Stimulated activated CD8-positive, alpha-beta memory T cell treated with anti-CD3 and anti-CD28 coated beads, Interleukin-2, amount 100 ng/mL, for 48 hours (primary cell): Measurements from ENCODE around the gene PITPNC1.

Source experiments
- DNase-seq, 2 donors: peaks; one replicate each; pipeline ENCODE4 v3.0.0-alpha.2; 2020; ENCODE audit warnings: low read depth in 2 of 2

PITPNC1 gene

DNA sequence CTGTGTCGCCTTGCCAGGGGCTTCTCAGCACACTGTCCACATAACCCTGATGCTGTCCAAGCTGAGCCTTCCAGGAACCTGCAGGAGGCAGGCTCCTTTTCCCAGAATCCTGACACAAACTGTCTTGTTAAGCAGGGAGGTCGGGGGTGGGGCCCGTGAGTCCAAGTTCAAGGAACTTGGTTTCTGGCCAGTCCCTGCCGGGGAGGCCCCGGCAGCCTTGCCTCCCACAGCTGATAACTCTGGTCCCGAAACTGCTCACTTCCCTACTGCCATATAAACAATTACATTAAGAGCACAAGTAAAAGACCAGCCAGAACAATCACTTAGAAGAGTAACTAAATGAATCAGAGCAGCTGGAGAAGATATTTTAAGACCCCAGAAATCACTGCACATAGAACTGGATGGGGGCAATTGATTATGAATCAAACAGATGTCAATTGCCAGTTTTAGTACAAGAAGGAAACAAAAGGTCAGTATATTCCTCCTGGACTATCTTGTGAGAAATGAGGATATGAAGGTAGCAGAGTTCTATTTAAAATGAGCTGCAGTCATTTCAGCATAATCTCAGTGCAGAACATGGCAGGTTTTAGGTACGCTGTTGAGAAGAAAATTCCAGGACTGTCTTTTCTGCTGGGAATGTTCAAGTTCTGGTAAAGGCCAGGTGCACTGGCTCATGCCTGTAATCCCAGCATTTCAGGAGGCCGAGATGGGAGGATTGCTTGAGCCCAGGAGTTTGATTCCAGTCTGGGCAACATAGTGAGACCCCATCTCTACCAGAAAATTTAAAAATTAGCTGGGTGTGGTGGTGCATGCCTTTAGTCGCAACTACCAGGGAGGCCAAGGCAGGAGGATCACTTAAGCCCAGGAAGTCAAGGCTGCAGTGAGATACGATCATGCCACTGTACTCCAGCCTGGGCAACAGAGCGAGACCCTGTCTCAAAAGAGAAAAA, 169.8 kb downstream of the PITPNC1 start:
- DNase-seq: no peak

DNA sequence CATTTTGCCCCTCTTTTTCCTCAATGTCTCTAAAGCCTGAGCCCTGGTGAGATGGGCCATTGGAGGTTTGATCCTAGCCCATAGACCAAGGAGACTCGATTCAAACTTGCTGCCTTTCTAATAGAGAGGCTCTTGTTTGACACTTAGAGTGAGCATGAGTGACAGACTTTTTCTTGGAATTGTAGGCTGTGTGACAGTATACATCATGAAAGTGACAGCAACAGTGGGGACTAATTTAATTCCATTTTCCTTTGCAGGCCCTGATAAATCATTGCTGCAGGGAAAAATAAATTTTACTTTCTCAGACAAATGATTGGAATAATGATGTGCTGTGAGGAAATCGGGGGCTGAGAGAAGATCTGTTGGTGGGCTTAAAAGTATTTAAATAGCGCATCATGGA, 171.6 kb downstream of the PITPNC1 start:
- no peak for DNase-seq

DNA sequence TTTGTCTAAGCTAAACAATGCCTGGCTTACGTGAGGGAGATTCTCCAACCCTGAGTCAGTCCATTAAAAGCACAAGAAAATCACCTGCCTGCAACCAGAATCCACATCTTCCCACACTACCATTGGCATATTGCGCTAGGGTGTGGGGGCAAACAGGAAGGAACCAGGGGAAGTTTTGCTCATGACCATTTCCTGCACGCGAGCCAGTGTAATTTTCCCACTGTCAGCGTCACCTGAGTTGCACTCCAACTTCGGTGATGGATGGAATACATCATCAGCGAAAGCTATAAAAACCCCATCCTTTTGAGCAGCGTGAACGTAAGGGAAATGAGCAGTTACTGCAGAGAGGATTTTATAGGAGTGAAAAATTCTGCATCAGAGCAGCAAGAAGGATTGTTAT, 172.7 kb downstream of the PITPNC1 start:
- no peak for DNase-seq

DNA sequence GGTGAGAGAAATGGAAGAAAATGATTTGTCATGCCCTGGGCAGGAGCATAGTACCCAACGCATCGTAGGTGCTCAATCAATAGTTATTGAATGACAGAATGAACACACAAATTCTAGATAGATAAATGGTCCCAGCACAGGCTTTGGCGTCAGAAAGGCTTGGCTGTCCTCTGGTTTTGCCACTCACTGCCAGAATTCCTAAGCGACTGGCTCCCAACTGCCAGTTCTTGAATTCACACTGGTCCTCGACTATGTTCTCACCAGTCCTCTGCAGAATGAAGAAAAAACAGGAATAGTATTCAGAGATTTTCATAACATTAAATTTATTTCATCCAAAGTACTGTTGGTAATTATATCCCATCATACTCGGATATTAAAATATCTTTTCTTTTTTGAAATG, 177.6 kb downstream of the PITPNC1 start:
- no peak for DNase-seq

DNA sequence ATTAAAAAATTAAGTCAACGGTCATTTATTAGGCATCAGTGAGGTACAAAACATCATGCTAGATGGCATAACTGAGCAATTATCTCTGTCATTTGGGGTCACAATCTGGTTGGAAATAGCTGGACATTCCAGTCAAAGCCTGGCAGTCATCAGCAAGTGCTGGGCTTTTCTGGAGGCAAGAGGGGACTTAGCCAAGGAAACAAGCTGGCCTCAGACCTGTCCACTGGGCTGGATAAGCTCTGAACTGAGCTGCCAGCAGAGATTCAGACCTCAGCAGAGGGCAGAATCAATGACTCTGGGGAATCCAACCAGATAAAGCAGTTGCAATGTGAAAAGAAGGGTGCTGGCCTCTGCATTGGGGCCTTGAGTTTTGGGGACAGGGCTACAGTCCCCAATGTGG, 178.8 kb downstream of the PITPNC1 start:
- DNase-seq: no peak

DNA sequence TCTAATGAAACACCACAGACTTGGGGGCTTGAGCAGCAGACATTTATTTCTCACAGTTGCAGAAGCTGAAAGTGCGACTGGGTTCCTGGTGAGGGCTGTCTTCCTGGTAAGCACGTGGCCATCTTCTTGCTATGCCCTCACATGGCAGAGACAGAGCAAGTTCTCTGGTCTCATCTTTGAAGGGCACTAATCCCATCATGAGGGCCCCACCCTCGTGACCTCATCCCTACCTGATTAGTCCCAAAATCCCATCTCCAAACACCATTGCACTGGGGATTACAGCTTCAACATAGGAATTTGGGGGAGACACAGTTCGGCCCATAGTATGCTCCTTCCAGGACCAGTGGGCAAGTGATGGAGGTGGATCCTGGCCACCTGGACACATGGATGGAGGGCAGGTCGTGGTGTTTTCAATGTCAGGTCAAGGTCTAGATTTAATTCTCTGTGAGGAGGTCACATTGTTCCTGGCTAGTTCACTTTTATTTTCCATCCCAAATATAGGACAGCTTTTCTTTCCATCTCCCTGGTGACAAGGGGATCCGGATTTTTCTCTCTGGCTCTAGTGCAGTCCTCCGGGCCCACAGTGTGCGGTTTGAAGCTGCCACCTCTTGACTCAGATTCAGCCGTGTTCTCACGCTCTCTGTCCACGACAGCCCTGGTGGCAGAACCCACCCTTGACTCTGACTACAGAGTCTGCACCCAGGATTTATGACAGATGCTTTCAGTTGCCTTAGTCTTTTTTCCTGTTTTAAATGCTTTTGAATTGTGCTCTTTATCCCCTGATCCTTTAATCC, 180.2 kb downstream of the PITPNC1 start:
- no peak for DNase-seq

DNA sequence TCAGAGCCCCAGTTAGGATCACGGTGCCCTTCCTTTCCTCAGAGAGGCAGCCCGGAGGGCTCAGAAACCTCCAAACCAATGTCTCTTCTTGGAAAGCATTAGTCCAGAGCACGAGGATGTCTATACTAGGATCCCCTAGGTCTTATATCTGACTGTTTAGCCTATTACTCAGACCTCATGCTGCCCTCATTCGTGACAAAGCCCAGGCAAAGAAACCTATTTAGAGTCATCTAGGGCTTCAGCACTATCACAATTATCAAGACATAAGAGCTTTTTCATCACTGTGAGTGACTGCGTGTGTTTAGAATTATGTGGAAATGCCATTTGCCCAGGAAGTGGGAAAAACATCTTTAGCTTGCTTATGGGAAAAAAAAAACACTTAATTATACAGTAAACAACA, 180.8 kb downstream of the PITPNC1 start:
- DNase-seq: no peak

DNA sequence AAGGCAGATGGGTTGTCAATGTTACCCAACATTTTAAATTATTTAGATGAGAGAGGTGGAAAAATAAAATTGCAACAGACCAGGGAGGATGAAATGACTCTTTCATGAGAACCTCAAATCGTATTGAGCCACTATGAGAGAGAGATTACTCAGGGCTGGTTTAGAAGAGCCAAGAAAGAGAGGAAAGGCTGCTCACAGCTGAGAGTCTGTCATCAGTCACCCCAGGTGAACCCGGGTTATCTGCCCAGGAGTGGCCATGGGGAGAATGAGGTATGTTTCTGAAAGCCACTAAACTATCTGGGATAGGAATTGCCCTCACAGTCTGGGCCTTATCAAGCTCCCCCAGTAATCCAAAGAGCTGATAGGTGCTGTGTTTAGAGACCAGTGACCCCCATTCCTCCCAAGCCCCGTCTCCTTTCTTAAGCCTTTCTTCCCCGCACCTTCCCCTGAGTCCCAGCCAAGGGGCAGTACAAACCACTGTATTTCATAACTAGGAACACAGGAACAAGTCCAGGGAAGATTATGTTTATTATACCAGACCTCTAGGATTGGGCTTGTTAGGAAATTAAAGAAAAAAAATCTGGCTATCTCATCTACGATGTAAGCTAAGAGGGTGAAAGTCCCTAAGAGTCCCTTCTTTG, 181.8 kb downstream of the PITPNC1 start:
- no peak for DNase-seq

DNA sequence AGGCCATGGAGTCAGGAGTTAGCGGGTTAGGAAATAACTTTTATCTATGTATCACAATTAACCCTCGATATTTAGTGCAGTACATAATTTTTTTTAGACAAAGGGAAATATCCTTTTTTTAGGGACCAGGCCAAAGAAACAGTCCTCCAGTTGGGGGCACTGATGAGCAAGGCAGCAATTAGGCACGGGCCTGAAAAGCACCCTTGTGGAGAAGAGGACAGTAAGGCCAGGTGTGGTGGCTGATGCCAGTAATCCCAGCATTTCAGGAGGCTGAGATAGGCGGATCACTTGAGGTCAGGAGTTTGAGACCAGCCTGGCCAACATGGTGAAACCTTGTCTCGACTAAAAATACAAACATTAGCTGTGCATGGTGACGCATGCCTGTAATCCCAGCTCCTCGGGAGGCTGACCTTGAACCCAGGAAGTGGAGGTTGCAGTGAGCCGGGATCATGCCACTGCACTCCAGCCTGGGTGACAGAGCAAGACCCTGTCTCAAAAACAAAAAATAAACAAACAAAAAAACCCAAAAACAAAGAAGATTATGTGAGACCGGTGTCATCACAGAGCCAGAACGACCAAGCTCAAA, 182.4 kb downstream of the PITPNC1 start:
- DNase-seq: no peak

DNA sequence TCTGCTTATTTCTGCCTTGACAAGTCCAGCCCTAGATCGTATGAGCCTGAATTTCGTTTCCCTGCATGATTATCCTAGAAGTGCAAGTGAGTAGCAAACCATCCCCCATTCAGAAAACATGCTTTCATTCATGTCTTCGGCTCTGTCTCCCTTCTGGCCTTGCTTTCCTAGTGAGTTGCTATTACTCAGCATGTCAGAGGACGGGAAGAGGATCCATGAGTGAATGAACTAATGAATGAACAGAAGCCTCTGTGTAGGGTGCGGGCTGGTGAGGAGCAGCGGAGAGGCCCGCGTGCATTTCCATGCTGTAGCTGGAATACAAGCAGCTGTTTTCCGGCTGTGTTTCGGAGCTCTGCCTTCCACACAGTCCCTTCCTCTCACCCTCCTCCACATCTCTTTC, 184.9 kb downstream of the PITPNC1 start:
- no peak for DNase-seq

DNA sequence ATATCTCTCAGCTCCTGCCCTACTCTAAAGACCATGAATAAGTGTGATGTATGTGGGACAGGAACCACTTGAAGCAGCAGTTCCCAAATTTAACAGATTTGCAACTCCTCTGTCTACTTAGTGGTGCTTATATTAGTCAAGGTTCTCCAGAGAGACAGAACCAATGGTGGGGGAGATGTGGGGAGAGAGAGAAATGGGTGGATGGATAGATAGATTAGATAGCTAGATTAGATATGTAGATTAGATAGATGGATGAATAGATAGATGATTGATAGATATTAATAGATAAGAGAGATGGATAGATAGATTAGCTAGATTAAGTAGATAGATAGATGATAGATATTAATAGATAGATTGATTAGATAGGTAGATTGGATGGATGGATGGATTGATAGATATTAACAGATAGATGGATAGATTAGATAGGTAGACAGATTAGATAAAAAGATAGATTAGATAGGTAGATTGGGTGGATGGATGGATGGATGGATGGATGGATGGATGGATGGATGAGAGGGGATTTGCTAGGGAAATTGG, 186.7 kb downstream of the PITPNC1 start:
- no peak for DNase-seq

DNA sequence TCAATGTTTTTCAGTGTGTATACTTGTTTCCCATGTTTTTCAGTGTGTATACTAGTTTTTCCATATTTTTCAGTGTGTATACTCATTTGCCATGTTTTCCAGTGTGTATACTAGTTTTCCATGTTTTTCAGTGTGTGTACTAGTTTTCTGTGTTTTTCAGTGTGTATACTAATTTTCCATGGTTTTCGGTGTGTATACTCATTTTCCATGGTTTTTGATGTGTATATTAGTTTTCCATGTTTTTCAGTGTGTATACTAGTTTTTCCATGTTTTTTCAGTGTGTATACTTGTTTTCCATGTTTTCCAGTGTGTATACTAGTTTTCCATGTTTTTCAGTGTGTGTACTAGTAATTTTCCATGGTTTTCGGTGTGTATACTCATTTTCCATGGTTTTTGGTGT, 188.0 kb downstream of the PITPNC1 start:
- DNase-seq: no peak

DNA sequence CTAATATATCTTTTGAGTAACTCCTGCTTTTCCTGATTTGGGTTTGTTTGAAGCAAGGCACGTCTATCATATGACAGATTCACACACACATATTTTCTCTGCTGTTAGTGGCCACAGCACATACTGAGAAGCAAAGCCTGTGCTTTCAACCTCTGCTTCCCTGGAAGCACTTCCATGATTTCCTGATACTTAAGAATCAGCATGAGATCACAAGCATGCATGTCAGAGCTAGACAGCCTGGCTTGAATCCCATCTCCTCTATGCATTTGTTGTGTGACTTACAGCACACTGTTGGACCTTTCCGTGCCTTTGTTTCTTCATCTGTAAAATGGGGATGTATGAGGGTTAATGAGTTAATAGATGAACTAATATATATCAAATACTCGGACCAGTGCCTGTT, 189.6 kb downstream of the PITPNC1 start:
- DNase-seq: no peak

DNA sequence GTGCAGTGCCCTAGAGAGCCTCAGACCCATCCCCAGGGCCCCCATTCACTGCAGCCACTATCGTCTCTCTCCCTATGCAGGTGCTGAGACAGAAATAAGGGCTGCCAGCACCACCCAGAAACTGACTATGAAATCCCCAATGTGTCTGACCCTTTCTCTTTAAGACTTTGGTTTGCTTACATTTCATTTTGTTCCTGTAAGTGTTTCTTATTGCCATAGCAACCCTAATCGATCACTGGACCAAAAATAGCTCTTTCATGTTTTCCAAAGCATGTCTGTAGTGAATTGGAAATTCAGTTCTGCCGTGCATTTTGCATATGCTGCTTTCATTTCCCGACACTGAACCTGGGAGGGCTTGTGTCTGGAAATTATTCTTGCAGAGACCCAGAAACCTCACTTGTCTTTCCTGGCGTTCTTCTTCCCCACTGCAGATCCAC, 192.0 kb downstream of the PITPNC1 start:
- DNase-seq: no peak

DNA sequence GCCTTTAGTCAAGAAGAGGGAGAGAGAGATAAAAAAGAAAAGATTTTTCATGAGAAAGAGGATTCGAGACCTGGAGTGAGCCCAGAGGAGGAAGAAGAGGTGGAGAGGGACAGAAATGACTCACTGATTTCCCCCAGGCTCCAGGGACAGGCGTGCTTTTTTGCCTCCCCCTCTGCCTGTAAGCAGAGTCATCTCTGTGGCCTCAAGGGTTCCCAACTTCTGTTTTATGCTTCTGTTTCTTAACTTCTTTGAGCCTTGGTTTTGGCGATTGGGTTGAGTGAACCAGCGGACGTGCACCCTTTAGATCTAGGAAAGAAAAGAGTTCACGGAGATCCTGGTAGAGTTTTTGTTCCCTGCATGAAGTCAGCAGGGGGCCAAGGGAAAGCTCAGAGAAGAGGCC, 192.8 kb downstream of the PITPNC1 start:
- no peak for DNase-seq

DNA sequence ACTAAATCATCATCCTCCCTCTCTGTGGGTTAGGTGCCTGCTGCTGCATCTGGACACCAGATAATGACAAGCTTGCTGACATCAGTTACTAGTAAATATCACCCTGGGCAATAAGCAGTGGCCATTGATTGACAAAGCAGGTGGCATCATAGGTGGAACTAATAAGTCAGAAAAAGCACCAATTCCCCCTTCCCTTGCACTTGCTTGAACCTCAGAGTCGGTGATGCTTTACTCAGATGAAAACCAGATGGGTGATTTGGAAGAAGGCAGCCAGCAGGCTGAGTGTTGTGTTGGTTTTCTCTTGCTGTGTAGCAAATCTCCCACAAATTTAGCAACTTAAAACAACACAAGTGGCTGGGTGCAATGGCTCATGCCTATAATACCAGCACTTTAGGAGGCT, 193.7 kb downstream of the PITPNC1 start:
- DNase-seq: no peak

DNA sequence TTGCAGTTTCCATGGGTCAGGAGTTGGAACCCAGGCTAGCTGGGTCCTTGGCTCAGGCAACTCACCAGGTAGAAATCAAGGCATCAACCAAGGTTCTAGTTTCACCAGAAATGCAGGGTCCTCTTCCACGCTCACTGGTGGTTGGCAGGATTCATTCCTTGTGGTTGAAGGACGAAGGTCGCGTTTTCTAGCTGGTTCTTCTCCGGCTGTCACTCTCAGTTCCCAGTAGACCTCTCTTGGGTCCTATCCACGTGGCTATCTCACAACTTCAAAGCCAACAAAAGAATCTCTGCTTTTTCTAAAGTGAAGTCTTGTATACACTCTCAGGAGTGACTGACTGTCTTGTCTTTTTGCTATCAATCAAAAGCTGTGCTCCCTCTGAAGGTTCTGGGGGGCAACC, 194.4 kb downstream of the PITPNC1 start:
- DNase-seq: no peak

DNA sequence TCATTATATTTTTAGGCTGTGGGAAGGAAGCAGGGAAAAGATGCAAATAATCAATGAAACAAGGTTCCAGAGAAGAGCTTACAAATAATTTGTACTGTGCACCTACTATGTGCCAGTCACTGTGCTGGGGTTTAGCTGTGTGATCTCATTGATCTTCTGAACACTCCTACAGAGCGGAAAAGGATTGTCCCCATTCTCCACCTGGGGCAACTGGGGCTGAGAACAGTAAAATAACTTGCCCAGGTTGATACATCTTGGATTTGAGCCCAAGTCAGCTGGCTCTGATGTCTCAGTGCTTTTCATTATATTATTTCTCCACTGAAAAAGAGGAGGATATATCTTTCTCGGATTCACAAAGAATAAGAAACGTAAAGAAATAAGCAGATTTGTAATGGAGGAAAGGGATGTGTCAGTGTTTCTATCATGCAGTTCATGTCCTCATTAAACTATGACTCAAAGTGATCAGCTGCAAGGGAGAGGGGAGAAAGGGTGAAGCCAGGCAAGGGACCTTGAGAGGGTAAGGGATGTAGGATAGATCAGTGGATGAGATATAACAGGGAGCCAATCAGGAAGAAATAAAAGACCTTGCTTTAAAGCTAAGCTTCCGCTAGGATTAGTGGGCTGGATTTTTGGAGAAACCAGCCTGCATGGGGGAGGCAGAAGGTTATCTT, 197.0 kb downstream of the PITPNC1 start:
- no peak for DNase-seq

DNA sequence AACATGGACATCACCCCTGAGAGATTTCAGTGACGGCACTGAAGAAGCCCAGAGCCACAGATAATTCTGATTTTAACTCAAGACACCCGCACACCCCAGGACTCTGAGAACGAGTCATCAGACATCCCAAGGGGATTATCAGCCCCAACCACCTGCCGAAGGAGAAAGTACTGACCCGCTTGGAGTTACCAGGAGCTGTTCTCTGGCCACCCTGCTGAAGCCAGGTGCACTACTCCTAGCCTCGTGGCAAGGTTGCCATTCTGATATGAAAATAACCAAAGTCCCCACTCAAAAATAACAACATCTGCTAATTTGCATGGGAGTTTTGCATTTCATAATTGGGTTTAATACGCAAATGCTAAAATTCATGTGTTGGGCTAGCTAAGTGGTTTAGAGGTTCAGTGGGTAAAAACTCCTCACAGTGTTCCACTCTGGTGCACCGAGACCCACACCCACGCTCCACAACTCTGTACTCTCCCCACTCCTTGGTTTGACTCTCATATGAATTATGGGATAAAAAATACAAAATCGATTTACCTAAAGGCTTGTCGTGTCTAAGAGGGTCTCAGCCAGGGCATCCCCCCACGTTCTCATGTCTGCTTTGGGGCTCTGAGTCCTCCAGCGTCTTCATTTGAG, 197.7 kb downstream of the PITPNC1 start:
- no peak for DNase-seq

DNA sequence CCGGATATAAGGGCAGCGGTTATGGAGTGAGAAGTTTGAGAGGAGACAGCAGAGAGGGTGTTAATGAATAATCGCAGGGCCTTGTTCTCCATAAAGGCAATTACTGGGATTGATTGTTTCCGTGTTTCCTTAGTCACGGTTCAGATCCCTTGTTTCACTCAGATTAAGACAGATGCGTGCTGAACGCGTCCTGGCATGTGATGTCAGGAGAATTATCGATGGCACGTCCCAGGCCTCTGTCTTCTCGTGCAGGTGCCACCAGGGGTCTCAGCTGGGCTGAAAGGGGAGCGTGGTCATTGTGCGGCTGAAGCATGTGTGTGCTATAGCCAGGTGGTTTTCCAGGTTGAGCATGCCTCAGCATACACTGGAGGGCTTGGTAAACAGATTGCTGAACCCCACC, 198.2 kb downstream of the PITPNC1 start:
- DNase-seq: no peak
